Stimulated activated CD8-positive, alpha-beta memory T cell treated with anti-CD3 and anti-CD28 coated beads, Interleukin-4, amount 100 ng/mL, for 48 hours (primary cell): ENCODE results near the gene KIF21B.

Experiments used
- DNase-seq: peaks from one replicate; pipeline ENCODE4 v3.0.0-alpha.2; 2020

The KIF21B gene

GRCh38 chr1:200991097-200991614 lies 32.4 kb downstream of the KIF21B start:
- DNase-seq, result no peak

DNA sequence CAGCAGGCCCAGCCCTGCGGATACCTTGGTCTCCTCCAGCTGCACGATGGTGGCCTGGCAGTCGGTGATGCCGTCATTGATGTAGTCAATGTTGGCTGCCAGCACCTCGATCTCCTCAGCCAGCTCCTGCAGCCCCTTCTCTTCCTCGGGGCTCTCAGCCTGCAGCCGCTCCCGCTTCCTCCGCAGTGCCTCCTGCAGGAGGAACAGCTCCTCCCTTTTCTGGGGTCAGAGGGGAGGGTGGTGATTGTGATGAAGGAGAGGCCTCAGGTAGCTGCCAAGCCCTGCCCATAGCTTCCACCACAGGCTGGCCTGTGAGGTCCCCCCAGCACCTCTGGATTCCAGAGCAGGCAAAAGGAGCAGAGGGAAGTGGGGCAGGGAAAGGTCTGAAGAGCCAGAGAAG lies 33.4 kb downstream of the KIF21B start:
- DNase-seq, result no peak

- DNase-seq, result no peak
Measured at GRCh38 chr1:200989337-200989736, 34.2 kb downstream of the KIF21B start.

DNA sequence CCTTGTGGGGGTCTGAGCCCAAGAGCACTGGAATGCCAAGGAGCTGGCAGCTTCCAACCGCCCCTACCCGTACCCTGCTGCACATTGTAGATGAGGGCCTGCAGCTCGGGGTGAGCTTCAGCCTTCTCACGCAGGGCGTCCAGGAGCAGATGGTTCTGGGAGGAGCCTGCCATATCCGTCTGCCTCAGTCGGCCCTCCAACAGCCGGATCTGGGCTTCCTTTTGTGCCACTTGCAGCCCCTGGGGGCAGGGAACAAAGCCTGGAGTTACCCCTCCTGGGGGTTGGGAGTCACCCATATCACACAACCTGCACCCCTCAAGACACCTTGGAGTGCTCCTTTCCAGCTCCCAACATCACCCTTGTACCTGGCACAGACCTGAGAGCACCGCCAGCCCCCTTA lies 34.8 kb downstream of the KIF21B start:
- DNase-seq, result no peak

DNA sequence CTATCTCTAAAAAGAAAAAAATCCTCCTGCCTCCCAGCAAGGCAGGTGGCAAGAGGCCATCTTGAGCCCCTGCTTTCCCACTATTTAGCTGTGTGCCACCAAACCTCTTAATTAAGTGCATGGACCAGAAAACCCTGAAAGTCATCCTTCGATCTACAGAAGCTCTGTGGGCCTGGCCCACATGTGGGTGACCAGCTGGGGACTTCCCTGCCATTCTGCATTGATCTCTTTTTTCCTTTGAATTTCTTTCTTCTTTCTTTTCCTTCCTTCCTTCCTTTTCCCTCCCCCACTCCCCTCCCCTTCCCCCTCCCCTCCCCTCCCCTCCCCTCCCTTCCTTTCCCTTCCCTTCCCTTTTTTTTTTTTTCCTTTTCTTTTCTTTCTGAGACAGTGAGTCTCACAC lies 38.0 kb downstream of the KIF21B start:
- no peak for DNase-seq

DNA sequence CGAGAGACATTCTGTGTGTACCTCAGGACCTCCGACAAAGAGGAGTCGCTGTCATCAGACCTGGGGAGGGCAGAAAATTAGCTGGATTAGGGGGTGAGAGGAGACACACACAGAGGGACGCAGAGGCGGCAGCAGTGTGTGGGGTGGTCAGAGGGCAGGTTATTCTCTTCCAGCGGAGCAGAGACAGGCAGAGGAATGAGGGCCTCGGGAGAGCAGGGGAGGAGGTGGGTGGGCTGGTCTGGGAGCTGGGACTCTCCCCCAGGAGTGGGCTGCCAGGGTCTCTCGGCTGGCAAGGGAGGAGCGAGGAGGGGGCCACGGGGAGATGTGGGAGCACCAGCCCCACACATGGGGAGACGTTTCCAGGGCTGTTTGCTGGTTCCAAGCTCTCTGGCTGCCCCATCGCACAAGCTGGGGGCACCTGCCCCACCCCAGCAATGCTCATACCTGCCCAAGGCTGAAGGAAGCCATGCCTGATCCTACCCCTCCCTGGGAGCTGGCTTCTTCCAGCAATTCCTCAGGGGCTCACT lies 40.4 kb downstream of the KIF21B start:
- DNase-seq, result no peak

- no peak for DNase-seq
Measured at GRCh38 chr1:200982071-200982945, 41.2 kb downstream of the KIF21B start.

DNA sequence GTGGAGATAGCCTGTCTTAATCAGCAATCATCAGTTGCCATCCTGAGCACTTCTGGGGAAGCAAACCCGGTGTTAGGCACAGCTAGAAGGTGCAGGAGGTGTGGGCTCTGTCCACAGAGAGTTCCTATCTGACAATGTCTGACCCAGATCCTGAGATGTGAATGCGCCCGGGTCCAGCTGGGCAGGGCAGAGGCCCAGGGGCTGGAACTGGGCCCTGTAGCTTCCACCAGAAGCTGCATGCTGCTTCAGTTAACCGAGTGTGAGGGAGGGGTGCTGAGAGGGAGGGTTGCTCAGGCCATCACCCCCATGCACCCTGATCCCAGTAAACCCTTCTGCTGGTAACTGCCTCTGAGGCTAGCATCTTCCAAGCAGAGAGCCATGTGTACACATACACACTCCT lies 42.2 kb downstream of the KIF21B start:
- no peak for DNase-seq

- DNase-seq, result no peak
Measured at GRCh38 chr1:200980873-200981272, 42.6 kb downstream of the KIF21B start.

GRCh38 chr1:200980452-200980772 lies 43.1 kb downstream of the KIF21B start:
- DNase-seq, result no peak

- peak; percentile 90 for DNase-seq
Measured at GRCh38 chr1:200979574-200980451, 43.7 kb downstream of the KIF21B start.

- no peak for DNase-seq
Measured at GRCh38 chr1:200977071-200977754, 46.3 kb downstream of the KIF21B start.

GRCh38 chr1:200976634-200977033 lies 46.9 kb downstream of the KIF21B start:
- DNase-seq, result no peak

DNA sequence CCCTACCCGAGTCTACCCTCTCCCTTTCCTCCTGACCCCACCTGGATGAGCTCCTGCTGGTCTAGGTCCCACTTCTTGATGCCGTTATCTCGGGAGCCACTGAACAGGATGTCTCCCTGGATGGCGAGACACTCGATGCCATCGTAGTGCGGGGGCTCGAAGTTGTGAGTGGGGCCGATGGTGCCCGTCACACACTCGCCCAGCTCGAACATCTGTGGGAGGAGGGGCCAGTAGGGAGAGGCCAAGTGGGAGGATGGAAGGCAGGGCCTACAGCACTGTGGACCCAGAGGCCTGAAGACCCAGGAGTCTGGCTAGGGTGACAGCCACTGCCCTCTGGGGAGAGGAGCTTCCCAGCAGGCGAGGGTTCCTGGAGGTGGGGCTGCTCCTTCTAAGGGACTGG lies 48.1 kb downstream of the KIF21B start:
- no peak for DNase-seq

- no peak for DNase-seq
Measured at GRCh38 chr1:200974711-200975110, 48.8 kb downstream of the KIF21B start.

GRCh38 chr1:200973937-200974657 lies 49.4 kb downstream of the KIF21B start:
- DNase-seq, result no peak

DNA sequence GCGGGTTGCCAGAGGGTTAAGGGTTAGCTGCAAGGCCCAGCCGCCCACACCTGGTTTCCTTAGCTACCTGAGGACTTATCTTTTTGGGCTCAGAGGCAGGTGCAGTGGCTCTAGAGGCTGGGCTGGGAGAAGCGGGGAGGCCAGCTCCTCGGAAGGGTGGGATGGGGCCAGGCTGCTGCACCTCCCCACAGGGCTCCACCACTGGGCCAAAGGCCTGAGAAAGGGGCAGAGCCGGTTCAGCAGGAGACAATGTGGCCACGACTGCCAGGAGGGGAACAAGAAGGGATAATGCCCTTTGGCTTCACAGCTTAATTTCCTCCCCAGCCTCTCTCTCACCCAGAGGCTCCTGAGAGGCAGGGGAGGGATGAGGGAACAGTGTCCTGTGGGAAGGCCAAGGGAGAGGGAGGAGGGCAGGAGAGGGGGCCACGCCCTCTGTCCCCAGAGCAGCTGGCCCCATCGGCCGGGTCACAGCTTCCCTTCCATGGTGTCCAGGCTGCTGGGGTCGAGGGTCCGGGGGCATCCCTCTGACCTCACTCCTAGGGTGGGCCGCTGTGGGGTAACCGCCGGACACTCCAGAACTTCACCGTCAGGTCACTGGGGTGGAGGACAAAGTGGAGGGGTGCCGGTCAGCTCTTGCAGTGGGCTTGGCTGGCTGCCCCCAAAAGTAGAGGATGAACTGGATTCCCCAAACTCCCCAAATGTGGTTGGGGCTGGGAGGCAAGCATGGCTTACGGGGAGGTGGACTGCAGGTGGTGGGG lies 50.4 kb downstream of the KIF21B start:
- DNase-seq, result no peak

DNA sequence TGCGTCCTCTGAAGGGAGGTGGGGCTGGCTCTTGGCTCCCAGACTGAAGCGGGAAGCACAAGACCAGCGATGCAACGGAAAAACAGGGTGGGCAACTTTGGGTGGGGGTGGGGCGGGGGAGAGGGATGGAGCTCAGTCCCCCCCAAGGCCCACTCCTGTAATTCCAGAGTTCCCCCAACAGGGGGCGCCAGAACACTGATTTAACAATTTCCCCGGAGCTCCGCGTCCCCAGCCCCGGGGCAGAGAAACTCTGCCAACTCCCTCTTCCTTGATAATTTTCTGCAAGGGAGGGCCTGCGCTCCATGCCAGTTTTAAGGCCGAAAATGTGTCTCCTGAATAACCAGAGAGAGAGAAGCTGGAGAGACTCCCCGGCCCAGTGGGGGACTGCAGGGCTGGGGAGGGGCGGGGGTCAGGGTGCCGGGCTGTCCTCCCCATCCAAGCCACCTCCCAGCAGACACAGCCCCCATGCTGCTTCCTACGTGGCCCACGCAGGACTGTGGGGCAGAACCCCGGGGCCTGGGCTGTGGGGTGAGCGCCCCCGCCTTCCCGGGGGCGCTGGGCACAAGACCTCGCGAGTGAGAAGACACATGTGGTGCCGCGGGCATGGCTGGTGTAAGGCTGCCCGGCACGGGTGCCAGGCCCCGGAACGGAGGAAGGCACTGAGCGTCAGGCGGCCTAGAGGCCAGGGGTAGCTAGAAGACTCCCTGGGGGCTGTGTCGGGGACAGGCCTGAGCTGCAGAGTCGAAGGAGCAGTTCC lies 51.4 kb downstream of the KIF21B start:
- peak; percentile 75 for DNase-seq

DNA sequence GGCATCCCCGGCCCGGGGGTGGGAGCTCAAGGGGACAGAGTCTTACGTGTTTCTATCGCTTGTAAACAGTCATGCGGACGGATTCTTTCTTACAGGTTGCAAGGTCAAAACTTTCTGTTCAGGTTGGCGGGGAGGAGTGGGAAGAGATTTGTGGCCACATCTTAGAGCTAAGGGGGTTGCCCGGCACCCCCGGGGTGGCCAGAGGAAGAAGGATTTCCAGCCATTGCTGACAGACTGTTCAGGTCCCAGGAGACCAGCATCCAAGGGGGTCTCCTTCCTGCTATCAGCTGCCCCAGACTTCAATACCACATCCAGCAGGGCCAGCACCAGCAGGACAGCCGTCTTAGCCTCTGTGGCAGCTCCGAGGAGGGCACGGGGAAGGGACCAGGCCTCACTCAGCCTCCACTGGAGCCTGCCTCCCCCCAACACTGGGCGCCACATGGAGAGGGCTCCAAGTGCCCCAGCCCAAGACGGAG lies 52.0 kb downstream of the KIF21B start:
- DNase-seq, result no peak

GRCh38 chr1:200970771-200971427 lies 52.6 kb downstream of the KIF21B start:
- DNase-seq, result no peak
